ENCODE measurements around the gene KLF5. TPM values are rescaled to one million over a fixed set of nuclear protein-coding genes. Genes with fewer than 3 reads are reported as not detected.

KLF5 gene
- total and polyA plus RNA-seq, 12 donors = 2.0 to 10.3 (median 4.6) TPM

GRCh38 chr13:73025217-73026012 is 33.4 kb upstream of the KLF5 start:
- no peaks in the 10 kb centered on the region for H3K4me1 ChIP-seq (replicated peaks in 1 of 2)
- no peaks in the 10 kb centered on the region for H3K36me3 ChIP-seq (replicated peaks in 1 of 2)
- no peaks in the 10 kb centered on the region for H3K9me3 ChIP-seq (replicated peaks in 1 of 3)
- DNase-seq = no peak
- whole genome bisulfite sequencing, 4 donors = 72 to 76% (median 74%) methylated on average over 5 of the region's 5 CpGs
- intact Hi-C loops (cut with DNase I) = no loop called here
- H3K27me3 ChIP-seq = no peaks in the 10 kb centered on the region
- no peak for TF ChIP-seq CTCF (IDR thresholded peaks at IDR 0.05)
- TF ChIP-seq POLR2A (IDR thresholded peaks at IDR 0.05) = no peak
- H3K27ac ChIP-seq = no peak overlapping the region
- no peak overlapping the region for H3K4me3 ChIP-seq

DNA sequence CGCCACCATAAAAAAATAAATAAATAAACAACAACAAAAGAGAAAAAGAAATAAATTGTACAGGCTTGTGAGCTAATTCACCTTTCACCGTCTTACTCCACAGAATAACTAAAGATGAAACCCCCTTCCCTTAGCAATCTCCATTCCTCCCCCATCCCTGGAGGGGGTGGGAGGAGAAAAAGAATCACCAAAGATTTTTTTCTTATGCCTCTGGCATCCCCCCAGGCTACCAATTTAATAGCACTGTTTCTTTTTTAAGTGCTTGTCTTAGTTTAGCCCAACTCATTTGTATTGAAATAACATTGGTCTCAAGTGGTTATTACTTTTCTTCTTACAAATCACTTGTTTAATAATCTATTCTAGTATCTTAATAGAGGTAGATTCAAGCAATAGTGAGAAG is 23.9 kb upstream of the KLF5 start:
- 89 to 92% (median 91%) methylated on average over 2 of the region's 2 CpGs for WGBS, 4 donors
- Histone ChIP-seq H3K9me3 (replicated peaks in 1 of 3) (no peaks in the 10 kb centered on the region), H3K36me3 (replicated peaks in 1 of 2) (no peaks in the 10 kb centered on the region), H3K4me1 (replicated peaks in 1 of 2) (no peaks in the 10 kb centered on the region), H3K27me3 (no peaks in the 10 kb centered on the region), H3K27ac (no peak overlapping the region), H3K4me3 (no peak overlapping the region)
- no peak for TF ChIP-seq POLR2A (IDR thresholded peaks at IDR 0.05)
- no peak for TF ChIP-seq CTCF (IDR thresholded peaks at IDR 0.05)
- DNase-seq = no peak
- intact Hi-C loops (cut with DNase I) = no loop called here

DNA sequence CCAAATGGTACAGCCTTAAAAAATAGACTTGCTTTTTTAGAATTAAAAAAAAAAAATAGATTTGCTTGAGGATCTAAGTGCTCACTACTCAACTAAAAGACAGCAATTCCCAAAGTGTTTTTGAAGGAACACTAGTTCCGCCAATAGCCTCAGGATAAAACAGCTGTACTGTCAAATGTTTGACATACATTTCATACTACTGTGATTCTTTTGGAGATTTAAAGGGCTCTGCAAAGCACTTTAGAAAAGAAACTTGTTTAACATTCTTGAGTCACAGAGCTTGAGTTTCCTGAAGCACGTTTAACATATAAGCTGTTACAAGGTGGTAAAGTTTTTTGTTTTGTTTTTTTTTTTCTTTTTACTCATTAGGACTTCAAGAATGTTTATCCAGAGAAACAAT is 23.1 kb upstream of the KLF5 start:
- no peak for TF ChIP-seq CTCF (IDR thresholded peaks at IDR 0.05)
- no peak for TF ChIP-seq POLR2A (IDR thresholded peaks at IDR 0.05)
- intact Hi-C loops (cut with DNase I) = no loop called here
- Histone ChIP-seq H3K36me3 (replicated peaks in 1 of 2) (no peaks in the 10 kb centered on the region), H3K4me1 (replicated peaks in 1 of 2) (no peaks in the 10 kb centered on the region), H3K9me3 (replicated peaks in 1 of 3) (no peaks in the 10 kb centered on the region), H3K27me3 (no peaks in the 10 kb centered on the region), H3K4me3 (no peak overlapping the region), H3K27ac (no peak overlapping the region)
- 74 to 82% (median 78%) methylated on average over 2 of the region's 2 CpGs for WGBS, 4 donors
- DNase-seq = no peak

GRCh38 chr13:73036566-73036965 is 22.2 kb upstream of the KLF5 start:
- WGBS, 4 donors = 80 to 95% (median 93%) methylated on average over 4 of the region's 4 CpGs
- no peak for DNase-seq
- no peaks in the 10 kb centered on the region for H3K36me3 ChIP-seq (replicated peaks in 1 of 2)
- no peaks in the 10 kb centered on the region for H3K9me3 ChIP-seq (replicated peaks in 1 of 3)
- H3K27me3 ChIP-seq = no peaks in the 10 kb centered on the region
- H3K4me1 ChIP-seq (replicated peaks in 1 of 2) = no peaks in the 10 kb centered on the region
- no peak overlapping the region for H3K27ac ChIP-seq
- TF ChIP-seq POLR2A (IDR thresholded peaks at IDR 0.05) = no peak
- no peak for TF ChIP-seq CTCF (IDR thresholded peaks at IDR 0.05)
- no peak overlapping the region for H3K4me3 ChIP-seq
- intact Hi-C loops (cut with DNase I) = no loop called here

All from adrenal gland (tissue), 12 donors.